ENCODE measurements around the gene NDUFS6.
"Not testable (repeated sequence)": the region's sequence is repeated elsewhere in the genome, so short reads cannot be mapped to it uniquely, and the experiment has no call there.

The NDUFS6 gene

DNA sequence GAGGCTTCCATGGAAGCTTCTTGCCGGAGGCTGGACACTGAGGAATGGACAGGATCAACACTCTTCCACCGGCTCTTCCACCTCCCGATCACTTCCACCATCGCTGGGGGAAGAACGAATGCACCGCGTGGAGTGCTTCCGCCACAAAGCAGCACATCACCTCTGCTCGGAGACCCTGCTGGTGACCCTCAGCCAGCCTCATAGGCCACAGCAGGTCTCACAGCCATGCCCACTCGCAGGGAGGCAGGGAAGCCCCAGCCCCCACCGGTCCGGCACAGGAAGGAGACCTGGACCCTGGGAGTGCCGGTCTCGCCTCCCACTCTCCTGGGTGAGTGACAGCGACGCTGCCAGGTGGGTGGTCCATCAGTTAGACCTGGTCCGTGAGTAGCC lies 6.3 kb upstream of the NDUFS6 start:
- TF ChIP-seq POLR2A (IDR thresholded peaks at IDR 0.05; ENCODE audit: low read depth, low read length) = no peak
- TF ChIP-seq SPI1 (IDR thresholded peaks at IDR 0.05; ENCODE audit: low read depth, low read length) = no peak
- TF ChIP-seq POLR2AphosphoS5 (IDR thresholded peaks at IDR 0.05; ENCODE audit: low read depth, low read length) = no peak
- TF ChIP-seq PAX5 (IDR thresholded peaks at IDR 0.05; ENCODE audit: insufficient read depth, low read length, severe bottlenecking) = no peak
- TF ChIP-seq POU2F2 (IDR thresholded peaks at IDR 0.05; ENCODE audit: low read depth, low read length) = no peak
- no peak for TF ChIP-seq TAF1 (IDR thresholded peaks at IDR 0.05; ENCODE audit: low read depth, low read length)
- no peak for FAIRE-seq
- no peak for DNase-seq (ENCODE audit: insufficient read length, low spot score)

DNA sequence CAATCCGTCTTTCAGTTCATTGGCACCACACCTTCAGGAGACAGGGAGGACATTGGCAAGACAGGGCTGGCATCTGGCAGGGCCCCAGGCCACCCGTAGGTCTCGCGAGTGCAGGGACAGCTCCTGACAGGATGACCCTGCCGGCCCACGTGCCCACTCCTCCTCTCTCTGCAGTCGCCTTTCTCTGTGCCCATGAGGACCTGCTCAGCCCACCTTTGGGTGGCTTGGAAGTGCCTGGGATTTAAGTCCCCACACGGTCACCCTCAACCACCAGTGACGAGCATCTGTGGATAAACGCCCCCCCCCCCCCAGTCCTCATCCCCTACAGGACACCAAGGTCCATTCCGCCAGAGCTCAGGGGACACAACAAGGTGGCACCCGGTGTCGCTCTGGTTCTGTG lies 5.7 kb upstream of the NDUFS6 start:
- DNase-seq (ENCODE audit: insufficient read length, low spot score) (no peak), FAIRE-seq (no peak)
- TF ChIP-seq POLR2AphosphoS5 (IDR thresholded peaks at IDR 0.05; ENCODE audit: low read depth, low read length) (no peak), PAX5 (IDR thresholded peaks at IDR 0.05; ENCODE audit: insufficient read depth, low read length, severe bottlenecking) (no peak), SPI1 (IDR thresholded peaks at IDR 0.05; ENCODE audit: low read depth, low read length) (no peak), POU2F2 (IDR thresholded peaks at IDR 0.05; ENCODE audit: low read depth, low read length) (no peak), POLR2A (IDR thresholded peaks at IDR 0.05; ENCODE audit: low read depth, low read length) (no peak), TAF1 (IDR thresholded peaks at IDR 0.05; ENCODE audit: low read depth, low read length) (no peak)

DNA sequence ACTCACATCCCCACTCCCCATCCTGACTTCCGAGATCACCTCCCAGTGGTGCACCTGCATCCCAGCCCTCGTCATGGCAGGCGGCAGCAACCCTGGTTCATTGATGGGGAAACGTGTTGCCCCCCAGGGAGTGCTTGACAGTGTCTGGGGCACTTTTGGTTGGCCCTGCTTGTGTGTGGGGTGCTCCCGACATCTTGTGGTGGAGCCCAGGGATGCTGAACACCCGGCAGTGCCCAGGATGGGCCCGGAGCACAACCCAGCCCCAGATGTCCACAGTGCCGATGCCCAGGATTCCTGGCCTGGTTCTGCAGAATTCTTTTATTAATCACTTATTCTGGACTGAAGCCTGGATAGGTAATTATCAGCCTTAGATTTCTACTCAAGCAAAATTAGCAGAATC lies 5.3 kb upstream of the NDUFS6 start:
- FAIRE-seq (no peak), DNase-seq (ENCODE audit: insufficient read length, low spot score) (no peak)
- TF ChIP-seq POLR2AphosphoS5 (IDR thresholded peaks at IDR 0.05; ENCODE audit: low read depth, low read length) (no peak), SPI1 (IDR thresholded peaks at IDR 0.05; ENCODE audit: low read depth, low read length) (no peak), POU2F2 (IDR thresholded peaks at IDR 0.05; ENCODE audit: low read depth, low read length) (no peak), POLR2A (IDR thresholded peaks at IDR 0.05; ENCODE audit: low read depth, low read length) (no peak), PAX5 (IDR thresholded peaks at IDR 0.05; ENCODE audit: insufficient read depth, low read length, severe bottlenecking) (no peak), TAF1 (IDR thresholded peaks at IDR 0.05; ENCODE audit: low read depth, low read length) (no peak)

DNA sequence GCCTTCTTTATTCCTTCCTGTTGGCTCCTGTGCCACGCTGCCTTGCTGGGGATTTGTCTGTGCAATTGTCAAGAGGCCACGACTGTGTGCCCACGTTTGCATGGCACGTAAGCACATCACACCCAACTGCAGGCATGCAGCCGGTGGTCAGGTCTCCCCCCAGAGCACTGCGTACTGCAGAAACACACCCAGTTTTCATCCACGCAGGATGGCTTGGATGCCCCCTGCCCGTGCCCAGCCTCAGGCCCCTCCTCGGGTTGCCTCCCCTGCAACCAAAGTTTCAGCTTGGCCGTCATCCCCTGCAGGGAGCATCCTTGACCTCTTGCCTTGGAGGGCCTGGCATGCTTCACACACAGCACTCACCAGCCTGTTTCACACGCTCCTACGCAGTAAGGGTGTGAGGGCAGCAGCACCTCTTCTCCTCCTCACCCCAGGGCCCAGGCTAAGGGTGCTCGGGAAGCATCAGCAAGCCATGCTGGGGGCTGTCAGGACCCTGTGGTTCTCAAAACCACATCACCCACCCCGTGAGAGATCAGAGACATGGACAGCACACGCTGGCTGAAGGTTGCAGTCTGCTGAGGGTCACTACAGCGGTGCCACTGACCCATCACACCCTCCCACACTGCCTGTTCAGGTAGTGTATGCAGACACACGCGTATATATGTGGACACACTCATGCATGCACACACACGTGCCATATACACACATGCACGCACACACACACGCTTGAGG lies 4.7 kb upstream of the NDUFS6 start:
- no peak for DNase-seq (ENCODE audit: insufficient read length, low spot score)
- TF ChIP-seq SPI1 (IDR thresholded peaks at IDR 0.05; ENCODE audit: low read depth, low read length) (no peak), POLR2AphosphoS5 (IDR thresholded peaks at IDR 0.05; ENCODE audit: low read depth, low read length) (0 out of 2 replicates have a peak, but pooled peaks have one; percentile 25)
- FAIRE-seq = no peak

DNA sequence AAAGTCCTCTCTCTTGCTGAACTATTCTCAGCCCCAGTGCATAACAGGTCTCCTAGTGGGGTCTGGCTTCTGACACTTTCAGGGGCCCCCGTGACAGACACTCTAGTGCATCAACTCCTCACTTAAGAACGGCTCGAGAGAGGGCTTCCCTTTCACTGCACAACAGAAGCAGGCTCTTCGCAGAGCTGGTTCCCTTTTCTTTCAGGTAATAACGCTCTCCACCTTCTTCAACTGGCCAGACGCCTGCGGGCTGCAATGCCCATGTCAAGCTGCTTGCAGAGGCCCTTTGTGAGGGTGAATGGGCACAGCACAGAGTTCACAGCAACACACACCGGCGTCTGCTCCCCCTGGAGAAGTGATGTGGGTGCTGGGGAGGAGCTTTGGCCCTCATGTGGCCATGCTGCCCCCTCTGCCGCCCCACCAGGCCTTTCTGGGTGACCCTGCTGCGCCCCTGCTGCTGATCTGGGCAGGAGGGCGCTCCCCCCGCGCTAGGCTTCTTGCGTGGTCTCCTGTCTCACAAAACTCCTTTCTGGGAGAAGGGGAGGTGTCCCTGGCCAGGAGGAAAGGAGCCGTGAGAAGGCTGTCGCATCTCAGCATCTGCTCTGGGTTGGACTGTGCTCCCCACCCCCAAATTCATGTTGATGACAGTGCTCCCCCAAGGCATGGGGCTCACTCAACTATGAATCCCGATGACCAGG lies 4.0 kb upstream of the NDUFS6 start:
- DNase-seq (ENCODE audit: insufficient read length, low spot score) = no peak
- no peak for FAIRE-seq
- no peak for TF ChIP-seq PAX5 (IDR thresholded peaks at IDR 0.05; ENCODE audit: insufficient read depth, low read length, severe bottlenecking)
- TF ChIP-seq TAF1 (IDR thresholded peaks at IDR 0.05; ENCODE audit: low read depth, low read length) = no peak
- no peak for TF ChIP-seq SPI1 (IDR thresholded peaks at IDR 0.05; ENCODE audit: low read depth, low read length)
- no peak for TF ChIP-seq POLR2A (IDR thresholded peaks at IDR 0.05; ENCODE audit: low read depth, low read length)
- no peak for TF ChIP-seq POU2F2 (IDR thresholded peaks at IDR 0.05; ENCODE audit: low read depth, low read length)
- no peak for TF ChIP-seq POLR2AphosphoS5 (IDR thresholded peaks at IDR 0.05; ENCODE audit: low read depth, low read length)

DNA sequence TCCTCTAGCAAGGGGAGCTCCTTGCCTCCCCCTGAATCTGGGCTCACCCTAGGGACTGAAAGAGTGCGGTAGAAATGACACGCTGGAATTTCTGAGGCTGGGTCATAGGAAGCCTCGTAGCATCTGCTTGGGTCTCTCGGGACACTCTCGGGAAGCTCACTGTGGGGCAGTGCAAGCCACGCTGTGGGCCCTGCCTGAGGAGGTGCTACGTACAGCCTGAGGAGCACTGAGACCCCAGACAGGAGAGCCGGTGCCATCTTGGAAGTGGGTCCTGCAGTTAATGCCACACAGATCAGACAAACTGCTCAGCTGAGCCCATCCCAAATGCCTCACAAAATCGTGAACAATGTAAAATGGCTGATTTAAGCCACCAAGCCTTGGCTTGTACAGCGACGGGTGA lies 3.4 kb upstream of the NDUFS6 start:
- FAIRE-seq = no peak
- TF ChIP-seq POLR2A (IDR thresholded peaks at IDR 0.05; ENCODE audit: low read depth, low read length) (no peak), PAX5 (IDR thresholded peaks at IDR 0.05; ENCODE audit: insufficient read depth, low read length, severe bottlenecking) (no peak)
- DNase-seq (ENCODE audit: insufficient read length, low spot score) = no peak

DNA sequence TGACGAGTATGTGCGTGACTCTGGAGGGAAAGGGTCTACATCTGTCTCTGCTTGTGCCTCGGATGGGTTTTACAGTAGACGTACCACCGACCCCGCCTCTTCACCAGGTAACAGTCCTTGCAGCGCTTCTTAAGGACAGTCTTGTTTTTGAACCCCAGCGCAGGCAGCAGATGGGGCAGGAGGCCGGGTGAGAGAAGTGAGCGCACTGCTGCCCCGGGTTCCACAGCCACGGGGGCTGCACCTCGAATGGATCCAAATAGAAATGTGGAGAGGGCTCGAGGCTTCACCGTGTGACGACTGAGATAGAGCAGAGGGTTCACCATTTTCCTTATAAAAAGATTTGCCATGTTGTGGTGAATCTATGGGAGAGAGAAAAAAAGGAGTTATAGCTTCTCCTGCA lies 2.6 kb upstream of the NDUFS6 start:
- DNase-seq (ENCODE audit: insufficient read length, low spot score); FAIRE-seq: not testable (repeated sequence)

DNA sequence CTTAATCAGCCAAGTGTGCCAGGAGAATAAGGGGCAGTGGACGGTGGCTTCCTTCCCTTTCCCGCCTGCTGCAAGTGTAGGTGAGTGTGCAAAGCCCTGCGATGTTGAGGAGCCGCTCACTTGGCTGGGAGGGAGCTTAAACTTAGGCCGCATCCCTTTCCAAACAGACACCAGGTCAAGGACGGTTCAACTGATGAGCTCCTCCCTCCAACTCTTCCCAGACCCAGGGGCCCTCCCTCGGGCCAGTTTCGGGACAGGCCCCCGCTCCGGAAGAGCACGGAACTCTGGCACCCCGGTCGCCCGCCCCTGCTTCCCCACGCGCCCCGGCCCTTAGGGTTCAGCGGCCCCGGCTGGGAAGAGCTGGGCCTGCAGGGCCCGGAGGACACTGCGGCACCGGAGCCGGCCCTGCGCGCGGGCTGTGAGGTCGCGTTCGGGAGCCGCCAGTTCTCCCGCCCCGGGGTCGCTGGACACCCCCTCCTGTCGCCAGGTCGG lies 2.1 kb upstream of the NDUFS6 start:
- TF ChIP-seq POLR2A (IDR thresholded peaks at IDR 0.05; ENCODE audit: low read depth, low read length) = no peak
- TF ChIP-seq PAX5 (IDR thresholded peaks at IDR 0.05; ENCODE audit: insufficient read depth, low read length, severe bottlenecking) = no peak
- no peak for TF ChIP-seq POU2F2 (IDR thresholded peaks at IDR 0.05; ENCODE audit: low read depth, low read length)
- no peak for TF ChIP-seq POLR2AphosphoS5 (IDR thresholded peaks at IDR 0.05; ENCODE audit: low read depth, low read length)
- TF ChIP-seq TAF1 (IDR thresholded peaks at IDR 0.05; ENCODE audit: low read depth, low read length) = no peak
- no peak for TF ChIP-seq SPI1 (IDR thresholded peaks at IDR 0.05; ENCODE audit: low read depth, low read length)
- no peak for FAIRE-seq
- DNase-seq (ENCODE audit: insufficient read length, low spot score) = peak; percentile 48

DNA sequence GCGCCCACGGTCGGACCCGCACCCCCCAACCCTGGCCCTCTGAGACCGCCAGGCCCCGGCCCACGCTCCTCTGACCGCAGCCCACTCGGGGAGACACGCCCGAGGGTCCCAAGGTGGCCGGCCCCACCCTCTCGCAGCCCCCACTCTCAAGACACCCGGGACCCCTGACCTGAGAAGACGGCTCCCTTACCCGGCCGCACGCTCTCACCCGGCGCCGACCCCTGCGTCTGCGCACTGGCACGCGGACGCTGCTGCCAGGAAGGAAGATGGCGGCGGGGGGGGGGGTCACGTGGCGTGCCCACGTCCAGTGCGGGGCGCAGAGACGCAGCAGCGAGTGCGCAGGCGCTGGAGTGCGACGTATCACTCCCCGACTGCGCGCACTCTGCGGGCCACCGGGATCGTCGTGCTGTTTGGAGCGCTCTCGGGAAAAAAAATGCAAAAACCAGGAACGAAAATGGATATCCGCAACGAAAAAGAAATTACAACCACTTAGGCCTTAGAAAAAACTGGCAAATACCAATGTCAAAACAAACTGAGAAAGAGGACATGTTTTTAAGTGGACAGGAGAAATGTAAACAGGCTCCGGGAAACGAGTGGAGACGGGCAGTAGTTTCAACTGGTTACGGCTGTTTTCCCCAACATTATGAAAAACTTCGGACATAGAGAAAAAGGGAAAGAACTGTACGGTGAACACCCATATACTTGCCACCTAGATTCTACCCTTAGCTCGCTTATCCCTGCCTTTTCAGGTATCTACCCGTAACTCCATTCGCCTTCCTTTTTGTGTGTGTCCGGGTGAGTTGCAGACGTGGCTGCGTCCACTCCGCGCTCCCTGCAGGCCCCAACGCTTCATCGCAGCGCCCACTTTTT lies 1.4 kb upstream of the NDUFS6 start, which contains the start of gene MRPL36:
Gene MRPL36 (minus strand): TSS at position 236 of the 870 bp plus-strand sequence. CDS start 902 bp downstream, outside the sequence.
- FAIRE-seq = peak; percentile 89
- peak; percentile 97 for DNase-seq (ENCODE audit: insufficient read length, low spot score)
- TF ChIP-seq TAF1 (IDR thresholded peaks at IDR 0.05; ENCODE audit: low read depth, low read length) = 0 out of 2 replicates have a peak, but pooled peaks have one; percentile 9
- no peak for TF ChIP-seq PAX5 (IDR thresholded peaks at IDR 0.05; ENCODE audit: insufficient read depth, low read length, severe bottlenecking)
- peak; percentile 59; the same call in 1 of the 2 replicates for TF ChIP-seq POLR2A (IDR thresholded peaks at IDR 0.05; ENCODE audit: low read depth, low read length)
- TF ChIP-seq SPI1 (IDR thresholded peaks at IDR 0.05; ENCODE audit: low read depth, low read length) = no peak
- TF ChIP-seq POLR2AphosphoS5 (IDR thresholded peaks at IDR 0.05; ENCODE audit: low read depth, low read length) = peak; percentile 41; the same call in 1 of the 2 replicates
- TF ChIP-seq POU2F2 (IDR thresholded peaks at IDR 0.05; ENCODE audit: low read depth, low read length) = no peak; the same call in 1 of the 2 replicates

All from GM12891 (cell line).